PFSK-1 (cell line): ENCODE data around the gene KLHL25.

ENCODE experiments used
- FOXP2 ChIP-seq: optimal IDR thresholded peaks from 2 replicates; pipeline ENCODE3; 2011; ENCODE audit warnings: borderline replicate concordance, control low read depth, inconsistent platforms; ENCODE audit not compliant: insufficient read depth; ENCODE audit errors: extremely low read length, extremely low read depth
- POLR2AphosphoS5 ChIP-seq: IDR thresholded peaks from 2 replicates; pipeline ENCODE4 v1.6.1; 2012; ENCODE audit warnings: low read depth, mild to moderate bottlenecking, control low read depth, low read length, moderate library complexity
- SIN3A ChIP-seq: IDR thresholded peaks from 2 replicates; pipeline ENCODE4 v1.6.1; 2012; ENCODE audit warnings: mild to moderate bottlenecking, low read length, moderate library complexity, borderline replicate concordance; ENCODE audit not compliant: insufficient read depth
- TAF1 ChIP-seq: IDR thresholded peaks from 2 replicates; pipeline ENCODE4 v1.6.1; 2012; ENCODE audit warnings: low read length, control low read depth, borderline replicate concordance; ENCODE audit not compliant: insufficient read depth
- TF ChIP-seq, protein P1 (sequence below), 2 experiments: IDR thresholded peaks; 2 replicates each; pipeline versions ENCODE4 v1.6.1 to v1.8.0; 2011 to 2012; ENCODE audit warnings: low read depth in 2 of 2, low read length in 2 of 2, control low read depth in 1 of 2, inconsistent platforms in 1 of 2, mild to moderate bottlenecking in 1 of 2, moderate library complexity in 1 of 2; ENCODE audit not compliant: insufficient read depth in 1 of 2

Gene KLHL25

GRCh38 chr15:85763673-85764633, 30.8 kb downstream of the KLHL25 start:
- no peak for TF ChIP-seq SIN3A
- no peak for TF ChIP-seq POLR2AphosphoS5
- TF ChIP-seq FOXP2 = no peak
- no peak for TF ChIP-seq TAF1
- TF ChIP-seq, protein P1, sequence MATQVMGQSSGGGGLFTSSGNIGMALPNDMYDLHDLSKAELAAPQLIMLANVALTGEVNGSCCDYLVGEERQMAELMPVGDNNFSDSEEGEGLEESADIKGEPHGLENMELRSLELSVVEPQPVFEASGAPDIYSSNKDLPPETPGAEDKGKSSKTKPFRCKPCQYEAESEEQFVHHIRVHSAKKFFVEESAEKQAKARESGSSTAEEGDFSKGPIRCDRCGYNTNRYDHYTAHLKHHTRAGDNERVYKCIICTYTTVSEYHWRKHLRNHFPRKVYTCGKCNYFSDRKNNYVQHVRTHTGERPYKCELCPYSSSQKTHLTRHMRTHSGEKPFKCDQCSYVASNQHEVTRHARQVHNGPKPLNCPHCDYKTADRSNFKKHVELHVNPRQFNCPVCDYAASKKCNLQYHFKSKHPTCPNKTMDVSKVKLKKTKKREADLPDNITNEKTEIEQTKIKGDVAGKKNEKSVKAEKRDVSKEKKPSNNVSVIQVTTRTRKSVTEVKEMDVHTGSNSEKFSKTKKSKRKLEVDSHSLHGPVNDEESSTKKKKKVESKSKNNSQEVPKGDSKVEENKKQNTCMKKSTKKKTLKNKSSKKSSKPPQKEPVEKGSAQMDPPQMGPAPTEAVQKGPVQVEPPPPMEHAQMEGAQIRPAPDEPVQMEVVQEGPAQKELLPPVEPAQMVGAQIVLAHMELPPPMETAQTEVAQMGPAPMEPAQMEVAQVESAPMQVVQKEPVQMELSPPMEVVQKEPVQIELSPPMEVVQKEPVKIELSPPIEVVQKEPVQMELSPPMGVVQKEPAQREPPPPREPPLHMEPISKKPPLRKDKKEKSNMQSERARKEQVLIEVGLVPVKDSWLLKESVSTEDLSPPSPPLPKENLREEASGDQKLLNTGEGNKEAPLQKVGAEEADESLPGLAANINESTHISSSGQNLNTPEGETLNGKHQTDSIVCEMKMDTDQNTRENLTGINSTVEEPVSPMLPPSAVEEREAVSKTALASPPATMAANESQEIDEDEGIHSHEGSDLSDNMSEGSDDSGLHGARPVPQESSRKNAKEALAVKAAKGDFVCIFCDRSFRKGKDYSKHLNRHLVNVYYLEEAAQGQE (IDR thresholded peaks at IDR 0.05; ENCODE audit: insufficient read depth in 1 of 2, low read depth in 2 of 2, low read length in 2 of 2) = no peak

GRCh38 chr15:85763157-85763556, 31.6 kb downstream of the KLHL25 start:
- TF ChIP-seq TAF1 = no peak
- TF ChIP-seq, protein P1 (IDR thresholded peaks at IDR 0.05; ENCODE audit: insufficient read depth in 1 of 2, low read depth in 2 of 2, low read length in 2 of 2) = no peak
- TF ChIP-seq FOXP2 = no peak
- TF ChIP-seq SIN3A = no peak
- TF ChIP-seq POLR2AphosphoS5 = no peak

DNA sequence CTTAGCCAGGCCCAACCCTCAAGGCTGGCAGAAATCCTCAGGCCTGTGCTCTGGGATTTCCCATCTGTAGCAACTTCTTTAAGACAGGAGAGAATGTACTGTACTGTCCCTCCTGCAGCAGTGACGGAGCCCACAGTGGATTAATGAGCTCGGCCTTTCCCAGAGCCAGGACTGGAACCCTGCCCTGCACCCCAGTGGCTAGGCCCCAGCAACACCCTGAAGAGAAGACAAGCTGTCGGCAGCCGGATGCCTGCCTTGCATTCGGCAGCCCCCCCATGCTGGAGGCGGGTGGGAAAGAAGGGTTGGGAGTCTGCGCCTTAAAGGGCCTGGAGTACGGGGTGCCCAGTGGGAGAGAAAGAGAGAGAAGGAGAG, 32.0 kb downstream of the KLHL25 start:
- TF ChIP-seq, protein P1 (IDR thresholded peaks at IDR 0.05; ENCODE audit: insufficient read depth in 1 of 2, low read depth in 2 of 2, low read length in 2 of 2) = no peak
- no peak for TF ChIP-seq SIN3A
- no peak for TF ChIP-seq FOXP2

GRCh38 chr15:85762039-85762755, 32.5 kb downstream of the KLHL25 start:
- TF ChIP-seq POLR2AphosphoS5 (no peak), TAF1 (no peak), SIN3A (no peak), FOXP2 (no peak)
- TF ChIP-seq, protein P1 (IDR thresholded peaks at IDR 0.05; ENCODE audit: insufficient read depth in 1 of 2, low read depth in 2 of 2, low read length in 2 of 2) = no peak
